Measurements from ENCODE around the gene HCN1.

DNA sequence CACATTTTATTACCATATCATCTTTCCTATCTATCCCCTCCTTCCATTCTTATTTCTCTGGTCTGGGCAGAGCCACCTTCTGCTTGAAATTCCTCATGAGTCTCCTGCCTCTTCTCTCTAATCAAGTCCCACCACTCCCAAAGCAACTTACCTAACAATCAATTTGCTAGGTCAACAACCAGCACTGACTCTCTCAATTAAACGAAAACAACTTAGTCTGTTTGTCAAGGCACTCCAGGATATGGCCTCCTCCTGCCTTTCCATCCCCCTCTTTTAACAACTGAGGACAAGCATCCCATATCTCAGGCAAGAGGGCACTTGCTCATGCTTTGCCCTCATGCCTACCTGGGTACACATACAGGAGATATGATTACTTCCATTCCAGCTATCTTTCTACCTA is 47.4 kb downstream of the HCN1 start:
- TF ChIP-seq MEIS2 (CRISPR knock-in tag; IDR thresholded peaks at IDR 0.05) (no peak), ZMAT3 (CRISPR knock-in tag; conservative IDR thresholded peaks at IDR 0.05) (no peak), REPIN1 (CRISPR knock-in tag; IDR thresholded peaks at IDR 0.05; ENCODE audit: borderline replicate concordance, low read depth) (no peak), ZMYM2 (CRISPR knock-in tag; IDR thresholded peaks at IDR 0.05) (no peak)
- TF ChIP-seq, protein P1, sequence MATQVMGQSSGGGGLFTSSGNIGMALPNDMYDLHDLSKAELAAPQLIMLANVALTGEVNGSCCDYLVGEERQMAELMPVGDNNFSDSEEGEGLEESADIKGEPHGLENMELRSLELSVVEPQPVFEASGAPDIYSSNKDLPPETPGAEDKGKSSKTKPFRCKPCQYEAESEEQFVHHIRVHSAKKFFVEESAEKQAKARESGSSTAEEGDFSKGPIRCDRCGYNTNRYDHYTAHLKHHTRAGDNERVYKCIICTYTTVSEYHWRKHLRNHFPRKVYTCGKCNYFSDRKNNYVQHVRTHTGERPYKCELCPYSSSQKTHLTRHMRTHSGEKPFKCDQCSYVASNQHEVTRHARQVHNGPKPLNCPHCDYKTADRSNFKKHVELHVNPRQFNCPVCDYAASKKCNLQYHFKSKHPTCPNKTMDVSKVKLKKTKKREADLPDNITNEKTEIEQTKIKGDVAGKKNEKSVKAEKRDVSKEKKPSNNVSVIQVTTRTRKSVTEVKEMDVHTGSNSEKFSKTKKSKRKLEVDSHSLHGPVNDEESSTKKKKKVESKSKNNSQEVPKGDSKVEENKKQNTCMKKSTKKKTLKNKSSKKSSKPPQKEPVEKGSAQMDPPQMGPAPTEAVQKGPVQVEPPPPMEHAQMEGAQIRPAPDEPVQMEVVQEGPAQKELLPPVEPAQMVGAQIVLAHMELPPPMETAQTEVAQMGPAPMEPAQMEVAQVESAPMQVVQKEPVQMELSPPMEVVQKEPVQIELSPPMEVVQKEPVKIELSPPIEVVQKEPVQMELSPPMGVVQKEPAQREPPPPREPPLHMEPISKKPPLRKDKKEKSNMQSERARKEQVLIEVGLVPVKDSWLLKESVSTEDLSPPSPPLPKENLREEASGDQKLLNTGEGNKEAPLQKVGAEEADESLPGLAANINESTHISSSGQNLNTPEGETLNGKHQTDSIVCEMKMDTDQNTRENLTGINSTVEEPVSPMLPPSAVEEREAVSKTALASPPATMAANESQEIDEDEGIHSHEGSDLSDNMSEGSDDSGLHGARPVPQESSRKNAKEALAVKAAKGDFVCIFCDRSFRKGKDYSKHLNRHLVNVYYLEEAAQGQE (IDR thresholded peaks at IDR 0.05; ENCODE audit: borderline replicate concordance in 1 of 2, low read depth in 1 of 2, low read length in 2 of 2): no peak

Data from HepG2 (cell line).